GM19324 (cell line): ENCODE data around the gene NKD1.
"Not testable (repeated sequence)": the region's sequence is repeated elsewhere in the genome, so short reads cannot be mapped to it uniquely, and the experiment has no call there.

Experiments used
- ATAC-seq: cut with Tn5 transposase; IDR thresholded peaks from one replicate; pipeline ENCODE4 v1.9.1; 2021; ENCODE audit warnings: mild to moderate bottlenecking, moderate library complexity; ENCODE audit not compliant: unreplicated experiment, low FRiP score

Gene NKD1

GRCh38 chr16:50548125-50548908 lies at the start of gene NKD1:
NKD1 (plus strand) TSS chr16:50548396; CDS start chr16:50548554, 158 bp downstream.
- peak; percentile 86 for ATAC-seq

GRCh38 chr16:50498431-50499155 lies 49.6 kb upstream of the NKD1 start:
- no peak for ATAC-seq

GRCh38 chr16:50499254-50499653 lies 48.9 kb upstream of the NKD1 start:
- no peak for ATAC-seq

GRCh38 chr16:50500171-50500874 lies 47.9 kb upstream of the NKD1 start:
- no peak for ATAC-seq

- no peak for ATAC-seq
Observed at GRCh38 chr16:50501251-50501650, 46.9 kb upstream of the NKD1 start.

- no peak for ATAC-seq
Observed at GRCh38 chr16:50501986-50502615, 46.1 kb upstream of the NKD1 start.

- no peak for ATAC-seq
Observed at GRCh38 chr16:50502616-50503011, 45.6 kb upstream of the NKD1 start.

GRCh38 chr16:50503868-50504531 lies 44.2 kb upstream of the NKD1 start:
- ATAC-seq, result not testable (repeated sequence)

- ATAC-seq, result no peak
Observed at GRCh38 chr16:50505115-50505514, 43.1 kb upstream of the NKD1 start.

GRCh38 chr16:50505714-50506542 lies 42.3 kb upstream of the NKD1 start:
- no peak for ATAC-seq

GRCh38 chr16:50506543-50506937 lies 41.7 kb upstream of the NKD1 start:
- no peak for ATAC-seq

- ATAC-seq, result no peak
Observed at GRCh38 chr16:50507397-50507796, 40.8 kb upstream of the NKD1 start.

- ATAC-seq, result no peak
Observed at GRCh38 chr16:50509521-50510341, 38.5 kb upstream of the NKD1 start.

GRCh38 chr16:50515218-50515617 lies 33.0 kb upstream of the NKD1 start:
- no peak for ATAC-seq

GRCh38 chr16:50516401-50516800 lies 31.8 kb upstream of the NKD1 start:
- no peak for ATAC-seq

- no peak for ATAC-seq
Observed at GRCh38 chr16:50516890-50517289, 31.3 kb upstream of the NKD1 start.

GRCh38 chr16:50517450-50518252 lies 30.5 kb upstream of the NKD1 start:
- no peak for ATAC-seq

GRCh38 chr16:50519001-50519400 lies 29.2 kb upstream of the NKD1 start:
- ATAC-seq, result no peak
